NCI-H2029 (cell line): ENCODE data around the gene PRKAG2.
"Not testable (repeated sequence)": the region's sequence is repeated elsewhere in the genome, so short reads cannot be mapped to it uniquely, and the experiment has no call there.

ENCODE experiments used
- DNase-seq: peaks from one replicate; lab custom pipeline; 2025; lab: John Stamatoyannopoulos, UW

Gene PRKAG2

DNA sequence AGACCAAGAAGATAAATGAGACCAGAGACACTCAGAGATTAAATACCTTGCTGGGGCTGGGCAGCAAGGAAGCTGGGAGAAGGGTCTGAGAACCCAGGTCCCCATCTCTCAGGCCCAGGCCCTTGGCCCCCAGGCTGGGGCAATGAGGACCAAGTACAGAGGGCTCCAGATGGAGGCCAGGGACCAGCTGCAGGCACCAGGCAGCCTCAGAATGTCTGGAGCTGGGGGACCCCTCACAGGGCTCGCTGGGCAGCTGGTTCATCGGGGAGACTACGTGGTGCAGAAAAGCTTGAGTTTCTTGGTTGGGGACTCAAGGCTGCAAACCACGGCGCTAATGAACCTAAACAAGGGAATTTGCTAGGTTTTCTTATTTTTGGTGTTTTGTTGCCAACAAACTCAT, 75.6 kb downstream of the PRKAG2 start:
- DNase-seq = no peak

DNA sequence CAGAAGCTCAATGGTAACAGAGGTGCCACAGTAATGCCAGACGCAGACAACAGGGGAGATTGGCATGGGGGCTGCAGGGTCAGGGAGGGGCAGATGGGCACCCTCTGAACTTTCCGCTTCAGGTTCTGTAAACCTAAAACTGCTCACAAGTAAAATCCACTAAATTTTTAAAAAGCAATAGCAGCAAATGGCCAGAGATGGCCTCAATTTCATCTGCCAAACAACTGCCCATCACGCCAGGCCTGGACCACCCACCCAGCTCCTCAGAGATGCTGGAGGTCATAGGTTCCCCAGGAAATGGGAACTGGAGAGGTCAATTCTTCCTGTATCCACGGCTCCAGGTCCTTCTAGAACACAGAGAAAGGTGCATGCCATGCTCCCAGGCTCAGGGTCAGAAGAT, 76.1 kb downstream of the PRKAG2 start:
- no peak for DNase-seq

DNA sequence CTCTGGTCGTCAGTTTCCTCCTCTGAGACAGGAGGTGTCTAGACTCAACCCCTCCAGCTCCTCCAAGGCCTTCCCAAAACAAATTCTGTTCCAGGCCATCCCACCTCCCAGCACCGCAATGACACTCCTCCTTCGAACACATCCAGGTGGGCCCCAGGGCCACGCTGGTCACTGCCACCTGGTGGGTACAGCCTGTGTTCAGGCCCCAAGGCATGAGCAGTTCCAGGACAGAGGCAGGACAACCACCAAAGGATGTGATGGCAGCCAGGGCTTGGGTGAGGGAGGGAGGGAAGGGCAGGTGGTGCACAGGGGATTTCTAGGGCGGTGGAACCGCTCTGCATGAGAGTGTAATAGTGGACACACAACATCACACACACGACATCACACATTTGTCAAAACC, 76.5 kb downstream of the PRKAG2 start:
- no peak for DNase-seq

DNA sequence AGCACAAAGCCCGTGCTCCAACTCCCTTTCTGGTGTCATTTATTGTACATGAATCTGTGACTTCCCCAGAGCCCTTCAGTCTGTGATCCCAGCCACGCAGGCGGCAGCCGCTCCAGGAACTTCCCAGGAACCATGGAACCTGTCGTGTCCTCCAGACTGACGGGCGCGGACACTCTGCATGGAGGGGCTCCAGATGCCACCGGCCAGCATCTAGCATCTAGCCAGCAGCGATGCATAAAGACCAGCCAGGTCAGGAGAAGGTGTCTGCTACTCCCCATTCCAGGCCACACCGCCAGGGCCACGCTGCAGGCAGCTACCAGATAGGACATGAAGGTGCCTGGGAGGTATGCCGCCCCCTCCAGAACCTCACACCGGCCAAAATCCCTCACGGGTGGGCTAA, 77.4 kb downstream of the PRKAG2 start:
- no peak for DNase-seq

DNA sequence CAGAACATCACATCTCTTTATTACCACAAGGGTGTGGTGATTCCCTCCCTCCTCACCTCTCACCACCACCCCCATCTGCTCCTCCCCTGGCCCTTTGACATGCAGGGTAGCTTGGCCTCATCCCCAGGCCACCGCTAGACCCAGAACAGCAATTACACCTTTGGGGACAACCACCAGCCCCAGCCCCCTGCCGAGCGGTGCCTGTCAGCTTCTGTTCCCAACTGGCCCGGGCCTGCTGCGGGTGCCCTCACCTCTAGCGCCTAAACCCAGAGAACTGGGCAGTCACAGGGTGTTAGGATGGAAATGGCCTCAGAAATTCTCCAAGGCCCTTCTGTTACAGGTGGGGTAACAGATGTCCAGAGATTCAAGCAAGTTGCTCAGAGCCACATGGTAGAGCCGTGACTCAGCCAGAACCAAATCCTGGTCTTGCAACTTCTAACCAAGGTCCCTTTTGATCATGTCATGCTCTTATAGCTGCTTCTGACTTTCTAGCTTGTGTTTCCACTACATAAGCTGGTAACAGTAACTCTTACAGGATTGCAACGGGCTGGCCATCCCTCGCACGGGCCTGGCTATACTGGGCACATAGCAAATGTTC, 78.0 kb downstream of the PRKAG2 start:
- DNase-seq = no peak

DNA sequence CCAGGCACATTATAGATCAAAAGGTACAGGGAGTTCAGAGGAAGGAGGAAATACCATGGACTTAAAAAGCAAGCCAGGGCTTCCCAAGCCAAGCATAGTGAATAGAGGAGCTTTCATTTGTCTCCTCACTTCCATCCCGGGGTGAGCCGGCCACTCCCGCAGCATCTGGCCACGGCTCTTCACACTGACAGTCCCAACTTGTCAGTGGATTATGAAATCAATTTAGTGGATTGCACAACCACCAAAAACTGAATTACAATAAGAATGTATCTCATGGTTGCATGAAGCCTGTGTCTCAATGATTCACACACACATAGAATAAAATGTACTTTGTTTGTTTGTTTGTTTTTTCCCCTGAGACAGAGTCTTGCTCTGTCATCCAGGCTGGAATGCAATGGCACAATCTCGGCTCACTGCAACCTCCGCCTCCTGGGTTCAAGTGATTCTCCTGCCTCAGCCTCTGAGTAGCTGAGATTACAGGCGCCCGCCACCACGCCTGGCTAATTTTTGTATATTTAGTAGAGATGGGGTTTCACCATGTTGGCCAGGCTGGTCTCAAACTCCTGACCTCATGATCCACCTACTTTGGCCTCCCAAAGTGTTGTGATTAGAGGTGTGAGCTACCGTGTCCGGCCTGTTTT, 79.1 kb downstream of the PRKAG2 start:
- DNase-seq = not testable (repeated sequence)

DNA sequence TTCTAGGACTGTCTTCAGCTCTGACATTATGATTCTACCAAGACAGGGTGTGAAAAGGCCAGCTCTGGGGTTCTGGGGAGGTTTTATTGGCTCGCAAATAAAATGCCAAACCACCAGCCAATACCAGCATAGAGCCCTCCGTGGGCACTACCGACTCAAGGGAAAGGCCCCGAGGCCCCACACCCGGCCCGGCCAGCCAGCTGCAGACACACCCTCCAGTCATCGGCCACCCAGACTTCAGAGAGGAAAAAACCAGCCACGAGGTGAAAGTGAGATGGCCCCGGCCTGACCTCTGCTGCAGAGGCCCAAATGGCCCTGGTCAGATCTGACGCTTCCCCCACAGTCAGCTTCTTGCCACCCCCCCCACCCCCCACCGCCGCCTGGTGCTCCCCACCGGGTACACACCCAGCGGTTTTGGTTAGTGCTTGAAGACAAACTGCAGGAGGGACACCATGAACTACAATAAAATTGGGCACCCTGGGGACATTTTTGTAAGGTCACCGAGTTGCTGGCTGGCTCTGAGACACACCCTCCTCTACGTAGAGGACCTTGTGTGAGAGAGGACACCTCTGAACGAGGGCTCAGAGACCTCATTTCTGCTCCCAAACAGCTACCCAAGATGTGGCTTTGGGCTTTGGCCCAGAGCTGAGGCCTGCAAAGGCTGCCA, 79.9 kb downstream of the PRKAG2 start:
- no peak for DNase-seq

DNA sequence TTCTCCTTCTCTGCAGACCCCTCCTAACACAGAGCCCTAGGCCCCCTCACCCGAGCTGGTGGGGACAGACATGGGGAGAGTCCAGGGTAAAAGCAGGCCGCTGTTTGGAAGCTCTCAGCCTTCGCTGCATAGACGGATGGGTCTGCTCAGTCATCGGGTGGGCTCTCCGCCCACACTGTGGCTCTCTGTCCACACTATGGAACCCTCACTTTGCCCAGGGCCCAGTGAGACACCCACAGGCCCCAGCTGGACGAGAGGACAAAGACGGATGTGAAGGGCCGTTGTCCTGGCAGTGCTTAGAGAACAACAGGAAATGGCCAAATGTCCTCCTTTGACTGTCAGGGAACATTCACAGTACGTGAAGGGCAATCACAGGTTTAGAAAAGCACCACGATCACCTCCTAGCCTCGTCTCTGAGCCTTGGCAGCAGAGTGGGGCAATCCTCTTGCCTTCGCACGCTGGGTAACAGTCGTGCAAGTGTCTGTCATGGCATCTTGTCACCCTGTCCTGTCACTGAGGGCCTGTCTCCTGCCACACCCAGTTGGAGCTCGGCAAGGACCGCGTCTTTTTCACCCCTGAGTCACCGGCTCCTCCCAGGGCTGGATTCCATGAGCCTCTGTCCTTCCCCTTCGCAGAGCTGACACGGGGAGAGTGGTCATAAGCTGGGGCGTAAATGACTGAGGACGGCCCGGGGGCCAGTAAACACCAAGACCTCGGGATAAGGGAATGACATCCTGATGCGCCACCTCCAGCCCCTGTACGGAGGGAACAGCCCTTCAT, 80.6 kb downstream of the PRKAG2 start:
- no peak for DNase-seq

DNA sequence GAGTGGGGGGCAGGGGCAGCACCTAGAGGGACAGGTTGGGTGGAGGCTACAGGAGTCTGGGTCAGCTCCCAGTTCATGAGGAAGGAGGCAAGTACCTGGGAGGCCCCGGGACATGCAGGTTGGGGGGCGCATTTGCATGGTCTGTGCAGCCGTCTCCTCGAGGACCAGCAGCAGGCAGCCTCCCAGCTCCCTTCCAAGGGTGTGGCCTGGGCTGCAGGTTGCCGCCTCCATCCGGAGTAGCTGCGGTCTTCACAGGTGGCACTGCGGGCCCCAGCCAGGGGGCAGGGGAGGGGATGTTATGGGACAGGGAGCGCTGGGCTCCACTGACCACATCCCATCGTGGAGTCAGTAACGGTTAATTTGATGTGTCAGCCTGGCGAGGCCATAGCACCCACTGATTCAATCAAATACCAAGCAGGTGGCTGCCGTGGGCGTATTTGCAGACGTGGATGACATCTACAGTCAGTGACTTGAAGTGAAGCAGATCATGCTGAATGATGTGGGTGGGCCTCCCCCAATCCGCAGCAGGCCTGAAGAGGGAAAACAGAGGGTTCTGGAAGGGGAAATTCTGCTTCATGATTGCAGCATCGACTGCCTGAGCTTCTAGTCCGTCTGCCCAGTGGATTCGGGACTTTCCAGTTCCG, 81.6 kb downstream of the PRKAG2 start:
- DNase-seq = no peak

DNA sequence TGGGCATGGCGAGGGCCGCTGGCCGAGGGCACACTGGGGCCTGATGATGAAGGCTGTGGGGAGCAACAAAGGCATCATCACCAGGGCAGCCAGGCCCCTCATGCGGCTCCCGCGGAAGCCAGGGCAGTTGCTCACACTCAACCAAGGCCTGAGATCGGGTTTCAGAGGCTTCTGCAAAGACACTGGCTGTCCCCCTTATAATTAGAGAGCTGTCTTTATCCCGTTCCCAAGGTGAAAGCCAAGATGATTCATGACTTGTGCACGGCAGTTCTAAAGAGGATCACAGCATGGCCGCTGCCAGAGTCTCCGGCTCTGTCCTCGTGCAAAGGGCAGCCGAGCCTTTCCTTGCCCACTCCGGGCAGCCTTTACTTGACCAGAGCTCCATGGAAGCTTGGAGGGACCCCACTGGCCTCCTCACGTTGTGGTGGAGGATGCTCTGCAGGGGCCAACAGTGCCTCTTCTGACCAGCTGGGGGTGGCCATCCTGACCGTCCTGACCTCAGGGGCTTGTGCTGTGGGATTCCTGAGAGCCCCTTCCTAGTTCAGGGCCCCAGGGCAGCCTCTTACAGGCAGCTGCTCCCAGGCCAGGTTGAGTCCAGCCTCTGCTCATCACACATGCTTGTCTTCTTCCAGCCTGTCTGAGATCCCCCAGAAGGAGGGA, 82.3 kb downstream of the PRKAG2 start:
- DNase-seq = no peak

DNA sequence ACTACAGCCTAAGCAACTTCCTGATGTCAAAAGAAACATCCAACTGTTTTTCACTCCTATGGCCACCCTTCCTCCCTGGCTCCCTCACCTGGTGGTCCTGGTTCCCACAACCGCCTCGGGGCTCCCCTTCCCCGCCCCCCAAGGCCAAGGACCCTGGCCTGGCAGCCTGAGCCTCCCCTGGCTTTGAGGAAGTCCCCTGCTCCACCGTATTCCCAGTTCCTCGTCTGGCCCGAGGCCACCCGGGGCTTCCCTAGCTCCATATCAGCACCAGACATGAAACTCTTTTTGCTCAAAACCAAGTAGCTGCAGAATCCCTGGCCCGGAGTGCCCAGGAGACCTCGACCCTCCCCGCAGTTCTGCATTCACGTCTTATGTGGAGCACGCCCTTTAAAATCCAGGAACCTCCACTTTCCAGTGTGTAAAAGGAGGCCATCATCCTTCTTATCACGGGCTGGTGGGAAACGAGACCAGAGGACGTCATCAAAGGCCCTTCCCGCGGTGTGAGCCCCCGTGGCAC, 82.9 kb downstream of the PRKAG2 start:
- DNase-seq = no peak

DNA sequence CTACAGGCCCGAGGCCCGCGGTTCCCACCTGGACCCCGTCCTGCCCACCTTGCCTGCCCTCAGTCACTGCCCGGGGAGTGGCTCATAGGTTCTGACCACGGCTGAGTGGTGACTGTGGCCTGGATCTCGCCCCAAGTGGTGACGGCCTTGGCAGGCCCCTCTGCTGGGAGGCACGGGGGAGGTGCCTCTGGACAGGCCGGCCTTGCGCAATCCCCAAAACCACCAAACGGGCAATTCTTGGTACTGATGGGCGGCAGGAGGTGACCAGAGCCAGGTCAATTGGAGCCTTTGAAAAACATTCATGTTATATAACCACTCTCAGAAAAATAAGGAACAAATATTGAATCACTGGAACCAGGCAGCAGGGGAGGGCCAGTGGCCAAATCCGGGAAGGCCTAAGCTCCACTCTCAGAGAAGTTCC, 83.4 kb downstream of the PRKAG2 start:
- no peak for DNase-seq

DNA sequence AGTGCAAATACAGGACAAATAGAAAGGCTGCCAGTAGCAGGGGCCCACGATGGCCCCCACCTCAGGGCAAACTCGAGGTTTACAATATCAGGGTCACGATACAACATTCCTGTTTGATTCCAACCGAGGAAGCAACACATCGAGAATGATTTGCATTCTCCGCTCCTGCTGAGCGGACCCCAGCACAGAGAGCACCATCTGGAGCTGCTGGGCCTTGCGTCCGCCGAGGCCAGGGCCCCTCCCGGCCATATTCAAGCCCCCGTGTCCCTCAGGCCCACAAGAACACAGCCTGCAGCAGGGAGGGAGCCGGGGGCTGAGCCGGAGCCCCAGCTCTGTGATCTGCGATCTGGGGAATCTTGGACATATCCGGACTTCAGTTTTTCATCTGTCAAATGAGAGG, 84.3 kb downstream of the PRKAG2 start:
- no peak for DNase-seq

DNA sequence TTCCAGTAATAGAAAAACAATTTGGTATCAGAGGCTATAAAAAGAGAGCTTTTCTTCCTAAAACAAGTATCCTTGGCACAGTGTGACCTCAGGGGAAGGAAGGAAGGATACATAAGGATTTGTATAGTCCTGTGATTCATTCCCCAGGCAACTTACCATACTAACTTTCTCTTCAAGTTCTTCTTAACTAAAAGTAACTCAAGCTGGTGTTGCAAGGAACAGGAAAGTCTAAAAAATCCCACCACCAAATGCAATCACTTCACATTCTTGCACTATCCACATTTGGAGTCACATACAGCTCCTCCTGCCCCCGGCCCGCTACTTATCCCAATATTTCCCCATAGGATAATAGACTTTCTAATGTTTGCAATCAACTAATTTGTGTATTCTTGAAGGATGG, 84.8 kb downstream of the PRKAG2 start:
- no peak for DNase-seq

DNA sequence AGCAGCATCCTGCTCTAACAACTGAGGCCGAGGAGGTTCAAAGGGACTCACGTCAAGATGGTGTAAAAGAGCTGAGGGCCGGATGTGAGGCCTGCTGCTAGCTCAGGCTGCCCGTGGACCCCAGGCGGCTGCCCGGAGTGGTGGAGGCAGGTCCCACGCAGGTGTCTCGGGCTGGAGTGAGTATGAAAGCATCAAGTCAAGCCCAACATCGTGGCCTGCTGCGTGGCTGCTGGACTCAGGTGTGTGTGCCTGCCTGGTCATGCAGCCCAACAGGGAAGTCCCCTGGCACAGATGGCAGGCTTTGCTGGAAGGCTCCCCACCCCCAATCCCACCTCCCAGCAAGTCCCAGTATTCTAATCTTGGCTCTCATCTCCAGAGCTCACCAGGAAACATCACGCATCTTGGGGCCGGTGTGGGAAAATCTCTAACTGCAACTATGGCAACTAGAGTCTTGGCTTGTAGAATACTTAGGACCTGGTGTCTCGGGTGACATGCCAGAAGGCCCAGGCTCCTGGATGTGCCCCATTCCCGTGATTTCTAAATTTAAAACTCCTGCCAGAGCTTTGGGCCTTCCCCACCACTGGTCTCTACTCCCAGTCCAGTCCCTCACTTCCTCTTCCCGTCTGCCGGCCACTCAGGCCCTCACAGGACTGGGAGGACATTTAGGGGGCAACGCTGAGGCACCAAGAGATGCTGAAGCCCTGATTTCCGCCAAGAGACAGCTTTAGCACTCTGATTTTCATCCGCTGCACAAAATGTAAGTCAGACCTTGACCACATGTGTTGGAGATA, 85.9 kb downstream of the PRKAG2 start:
- DNase-seq = no peak

DNA sequence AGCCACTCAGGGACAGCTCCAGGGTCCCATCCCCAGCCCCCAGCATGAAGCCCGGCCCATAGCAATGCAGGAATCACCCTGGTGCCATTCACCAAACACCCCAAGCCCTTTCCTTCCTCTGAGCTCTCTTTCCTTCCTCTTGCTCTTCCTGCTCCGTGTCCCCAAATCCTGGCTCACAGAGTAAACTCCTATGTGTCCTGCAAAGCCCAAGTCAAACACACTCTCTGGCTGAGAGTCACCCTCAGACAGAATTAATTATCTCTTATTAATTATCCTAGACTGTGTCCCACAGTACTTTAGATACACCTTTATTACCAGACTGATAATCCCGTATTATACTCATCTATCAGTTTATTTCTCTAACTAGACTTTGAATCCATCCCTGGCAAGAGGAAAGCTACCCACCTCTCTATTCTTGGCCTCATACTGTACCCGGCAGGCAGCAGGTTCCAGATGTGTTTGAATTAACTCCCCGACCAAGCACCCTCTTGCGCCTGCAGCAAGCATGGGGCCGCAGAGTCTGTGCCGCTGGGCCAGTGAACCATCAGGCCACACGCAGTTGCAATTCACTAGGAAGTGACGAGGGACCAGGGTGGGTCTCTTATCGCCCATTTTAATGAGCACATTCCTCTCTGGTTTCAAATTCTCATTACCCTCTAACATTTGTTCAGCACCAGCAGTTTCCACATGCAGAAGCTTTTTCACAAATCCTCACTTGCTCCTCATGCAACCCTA, 86.7 kb downstream of the PRKAG2 start:
- no peak for DNase-seq

DNA sequence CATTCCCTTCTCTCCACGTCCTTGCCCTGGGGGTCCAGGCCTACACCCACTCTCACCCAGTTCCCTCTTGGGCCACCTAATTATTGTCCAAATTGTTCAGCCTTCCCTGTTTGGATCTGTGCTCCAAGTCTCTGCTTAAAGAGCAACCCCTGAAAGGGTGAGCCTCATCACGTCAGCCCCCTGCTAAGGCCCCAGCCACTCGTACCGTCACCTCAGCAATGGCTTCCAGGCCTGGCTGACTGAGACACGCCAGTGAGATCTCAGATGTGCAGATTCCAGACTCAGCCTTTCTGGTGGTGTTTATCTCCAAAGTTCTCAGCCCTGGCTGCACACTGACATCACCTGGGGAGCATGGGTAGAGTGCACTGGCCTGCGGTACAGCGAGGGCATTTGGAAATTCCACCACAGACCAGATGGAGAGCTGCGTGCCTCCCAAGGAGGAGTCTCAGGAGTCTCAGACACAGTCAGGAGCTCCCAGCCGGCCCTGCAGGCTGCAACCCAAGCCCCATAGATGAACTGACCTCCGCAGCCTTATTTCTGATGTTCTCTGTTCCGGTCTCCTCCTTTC, 87.5 kb downstream of the PRKAG2 start:
- DNase-seq = no peak

DNA sequence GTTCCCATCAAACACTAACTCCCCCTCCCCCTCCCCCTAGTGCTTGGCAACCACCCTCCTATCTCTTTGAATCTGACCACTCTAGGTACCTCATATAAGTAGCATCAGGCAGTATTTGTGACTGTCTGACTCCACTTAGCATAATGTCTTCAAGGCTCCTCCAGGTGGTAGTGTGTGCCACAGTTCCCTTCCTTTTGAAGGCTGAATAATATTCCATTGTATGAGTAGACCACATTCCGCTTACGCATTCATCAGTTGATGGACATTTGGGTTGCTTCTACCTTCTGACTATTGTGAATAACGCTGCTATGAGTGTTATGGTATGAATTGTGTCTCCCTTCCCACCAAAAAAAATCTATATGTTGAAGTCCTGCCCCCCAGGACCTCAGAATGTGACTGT, 89.6 kb downstream of the PRKAG2 start:
- no peak for DNase-seq

DNA sequence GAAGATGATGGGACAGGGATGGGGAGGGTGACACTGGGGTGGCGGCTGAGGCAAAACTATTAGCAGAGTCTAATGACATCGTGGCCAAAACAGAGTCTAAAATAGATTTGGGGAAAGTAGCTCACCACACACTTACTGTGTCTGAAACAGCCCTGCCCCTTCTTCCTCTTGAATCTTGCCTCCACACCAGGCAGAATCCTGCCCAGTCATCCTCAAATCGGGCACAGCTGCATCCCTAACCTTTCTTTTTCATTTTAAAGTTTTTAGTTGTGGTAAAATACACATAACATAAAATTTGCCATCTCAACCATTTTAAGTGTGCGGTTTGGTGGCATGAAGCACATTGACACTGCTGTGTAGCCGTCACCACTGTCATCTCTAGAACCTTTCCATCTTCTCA, 90.0 kb downstream of the PRKAG2 start:
- DNase-seq = no peak

DNA sequence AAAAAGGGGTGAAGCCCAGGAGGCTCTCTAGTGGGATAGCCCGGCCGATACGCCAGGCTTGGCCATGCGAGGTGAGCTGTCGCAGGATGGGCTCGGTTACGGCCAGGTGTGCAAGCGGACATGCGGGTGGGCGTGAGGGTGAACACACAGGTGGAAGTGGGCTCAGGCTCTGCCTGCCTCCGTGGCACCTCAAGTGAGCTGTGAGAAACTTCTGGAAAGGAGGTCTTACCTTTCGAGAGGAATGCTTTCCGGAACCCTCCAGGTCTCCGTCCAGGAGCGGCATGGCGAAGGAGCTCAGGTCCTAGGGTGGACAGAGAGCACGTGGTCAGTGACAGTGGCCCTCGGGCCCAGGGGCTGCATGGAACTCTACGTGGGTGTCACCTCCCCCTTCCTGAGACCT, 90.7 kb downstream of the PRKAG2 start:
- DNase-seq = no peak
